Keratinocyte (primary cell): Measurements from ENCODE around the gene RNF183. TPM values are rescaled to one million over a fixed set of nuclear protein-coding genes. Genes with fewer than 3 reads are reported as not detected.

ENCODE experiments used
- polyA plus RNA-seq, 5 experiments: library from polyadenylated mRNA; depleted of rRNA in 3 of 5; stranded (reverse) in 3 of 5; stranded (forward) in 1 of 5; unstranded in 1 of 5; fragments of >200 nt; gene quantifications; 1 replicate in 1 of 5; 2 replicates in 3 of 5; 3 replicates in 1 of 5; pipeline versions ENCODE4 v1.2.1 to v1.2.3, GENCODE V29; 2011 to 2012; ENCODE audit warnings: missing spikeins in 2 of 5, low read depth in 1 of 5, low replicate concordance in 1 of 5

Gene RNF183
- polyA plus RNA-seq, 1 donor (not counting 4 experiments of a cell fraction or from before 2014, with no cell fraction given): not detected

Other genes starting within 250 kb of the RNF183 start
- gene ZFP37, start 246.7 kb downstream of the RNF183 start, polyA plus RNA-seq: 0.24 to 0.72 TPM (median 0.41 TPM) in 3 replicates
- gene SLC31A2, start 152.4 kb downstream of the RNF183 start, polyA plus RNA-seq: 111 to 164 TPM (median 122 TPM) in 3 replicates
- 22.4 to 31.4 TPM (median 22.7 TPM) in 3 replicates for gene FKBP15, start 82.1 kb downstream of the RNF183 start, polyA plus RNA-seq
- gene SLC31A1, start 81.8 kb downstream of the RNF183 start, polyA plus RNA-seq: 15.7 to 21.1 TPM (median 20.3 TPM) in 3 replicates
- gene CDC26, start 27.8 kb downstream of the RNF183 start, polyA plus RNA-seq: 24.0 to 56.8 TPM (median 43.5 TPM) in 3 replicates
- 22.1 to 46.4 TPM (median 28.8 TPM) in 3 replicates for gene PRPF4, start 27.7 kb downstream of the RNF183 start, polyA plus RNA-seq
- gene WDR31, start 36.9 kb upstream of the RNF183 start, polyA plus RNA-seq: 0.94 to 2.3 TPM (median 1.2 TPM) in 3 replicates
- 0.41 to 0.54 TPM (median 0.54 TPM) in 3 replicates for gene BSPRY, start 46.2 kb upstream of the RNF183 start, polyA plus RNA-seq
- 14.7 to 27.9 TPM (median 16.5 TPM) in 3 replicates for gene HDHD3, start 73.6 kb upstream of the RNF183 start, polyA plus RNA-seq
- 6.7 to 9.3 TPM (median 9.0 TPM) in 3 replicates for gene ALAD, start 97.9 kb upstream of the RNF183 start, polyA plus RNA-seq
- 52.0 to 77.2 TPM (median 69.0 TPM) in 3 replicates for gene POLE3, start 107.3 kb upstream of the RNF183 start, polyA plus RNA-seq
- gene C9orf43, start 107.4 kb upstream of the RNF183 start, polyA plus RNA-seq: 0.75 to 0.91 TPM (median 0.89 TPM) in 3 replicates
- gene RGS3, start 160.4 kb upstream of the RNF183 start, polyA plus RNA-seq: 19.6 to 23.9 TPM (median 19.6 TPM) in 3 replicates